K562 (cell line): ENCODE data around the gene PDE6H. TPM values are rescaled to one million over a fixed set of nuclear protein-coding genes. Genes with fewer than 3 reads are reported as not detected.

Experiments
- CBX1 ChIP-seq: sonication (generic); IDR thresholded peaks from 2 replicates; pipeline ENCODE4 v1.6.1; 2016; ENCODE audit warnings: antibody characterized with exemption, low read depth, mild to moderate bottlenecking
- CBX2 ChIP-seq: fragments of 200-600 bp; sonication (generic); IDR thresholded peaks from one replicate; pipeline ENCODE4 v1.6.1; 2012; ENCODE audit warnings: mild to moderate bottlenecking, low read length, inconsistent platforms; ENCODE audit not compliant: insufficient read depth, poor library complexity, severe bottlenecking
- CEBPZ ChIP-seq: fragments of 150-350 bp; IDR thresholded peaks from 2 replicates; pipeline ENCODE4 v1.6.1; 2014; ENCODE audit warnings: low read depth, mild to moderate bottlenecking, low read length, borderline replicate concordance
- DLX4 ChIP-seq: fragments of 250-450 bp; sonication (Bioruptor Pico); IDR thresholded peaks from 2 replicates; pipeline ENCODE4 v1.6.1; 2021; ENCODE audit warnings: mild to moderate bottlenecking
- KLF10 ChIP-seq: fragments of 250-450 bp; sonication (Bioruptor Pico); IDR thresholded peaks from 2 replicates; pipeline ENCODE4 v1.6.1; 2021; ENCODE audit warnings: matching md5 sums
- LCOR ChIP-seq: sonication (generic); formaldehyde crosslinking; IDR thresholded peaks from 2 replicates; pipeline ENCODE4 v1.8.0; 2022; ENCODE audit warnings: mild to moderate bottlenecking, missing genetic modification reagents
- MEF2A ChIP-seq: IDR thresholded peaks from 2 replicates; pipeline ENCODE4 v1.6.1; 2011; ENCODE audit warnings: low read depth, mild to moderate bottlenecking, low read length, moderate library complexity; ENCODE audit not compliant: control insufficient read depth
- NELFE ChIP-seq: IDR thresholded peaks from 2 replicates; pipeline ENCODE4 v1.6.1; 2011; ENCODE audit warnings: mild to moderate bottlenecking; ENCODE audit not compliant: insufficient read depth, insufficient read length
- POLR2A ChIP-seq: fragments of 450-650 bp; conservative IDR thresholded peaks from 2 replicates; pipeline ENCODE4 v1.6.1; 2016
- POLR2AphosphoS5 ChIP-seq: IDR thresholded peaks from 2 replicates; pipeline ENCODE4 v1.6.1; 2011; ENCODE audit warnings: mild to moderate bottlenecking, low read depth, low read length, moderate library complexity; ENCODE audit not compliant: control insufficient read depth, insufficient read depth
- SIX5 ChIP-seq, 2 experiments: IDR thresholded peaks; 2 replicates each; pipeline ENCODE4 v1.6.1; 2011; ENCODE audit warnings: low read length in 2 of 2, borderline replicate concordance in 1 of 2, low read depth in 1 of 2, mild to moderate bottlenecking in 1 of 2, moderate library complexity in 1 of 2; ENCODE audit not compliant: insufficient read depth in 1 of 2
- TEAD4 ChIP-seq, 2 experiments: sonication (generic) in 1 of 2; formaldehyde crosslinking in 1 of 2; IDR thresholded peaks; 2 replicates each; pipeline versions ENCODE4 v1.6.1 to v1.8.0; 2012 to 2022; ENCODE audit warnings: borderline replicate concordance in 1 of 2, inconsistent platforms in 1 of 2, low read length in 1 of 2, mild to moderate bottlenecking in 1 of 2, missing genetic modification reagents in 1 of 2
- TSC22D4 ChIP-seq: fragments of 450-650 bp; IDR thresholded peaks from 2 replicates; pipeline ENCODE4 v1.6.1; 2016; ENCODE audit warnings: missing genetic modification characterization, missing biosample characterization, control low read depth
- ZBED1 ChIP-seq: IDR thresholded peaks from 2 replicates; pipeline ENCODE4 v1.6.1; 2014
- ZNF316 ChIP-seq: fragments of 450-650 bp; IDR thresholded peaks from 2 replicates; pipeline ENCODE4 v1.6.1; 2016
- polyA plus RNA-seq, 8 experiments: library from polyadenylated mRNA; depleted of rRNA in 4 of 8; stranded (reverse) in 5 of 8; unstranded in 3 of 8; fragments of >200 nt; fragmentation: Nextera tagmentation in 2 of 8; fragmentation: Illumina TruSeq in 1 of 8; extraction: Ambion mirVana in 2 of 8; extraction: Trizol in 1 of 8; gene quantifications; 2 replicates each; pipeline versions ENCODE4 v1.2.1 to v1.2.3, GENCODE V29; 2011 to 2014; ENCODE audit warnings: inconsistent platforms in 1 of 8, missing spikeins in 1 of 8
- total RNA-seq, 7 experiments: library from RNA; depleted of rRNA in 6 of 7; stranded (reverse); fragments of >200 nt in 6 of 7; fragmentation: Illumina TruSeq in 2 of 7; extraction: Trizol in 2 of 7; gene quantifications; 2 replicates each; pipeline versions ENCODE4 v1.2.1 to v1.2.3, GENCODE V29; 2011 to 2021; ENCODE audit warnings: low replicate concordance in 1 of 7
- TF ChIP-seq, protein P1 (sequence below): IDR thresholded peaks from 2 replicates; pipeline ENCODE4 v1.6.1; 2014; ENCODE audit warnings: antibody characterized with exemption
- TF ChIP-seq, protein P2 (sequence below), 2 experiments: fragments of 150-350 bp in 1 of 2; IDR thresholded peaks; 2 replicates each; pipeline ENCODE4 v1.6.1; 2012 to 2016; ENCODE audit warnings: low read depth in 2 of 2, low read length in 2 of 2, mild to moderate bottlenecking in 1 of 2, moderate library complexity in 1 of 2

The PDE6H gene
- total and polyA plus RNA-seq, 9 of the 15 experiments (the other 6 are each of a cell fraction or from before 2014, with no cell fraction given): 0.15 TPM; not detected in 8

GRCh38 chr12:14923944-14924343 lies 48.9 kb upstream of the PDE6H start (continued):
- TF ChIP-seq MEF2A (no peak), DLX4 (peak; percentile 67; the same call in 1 of the 2 replicates), POLR2AphosphoS5 (peak; percentile 78), KLF10 (0 out of 2 replicates have a peak, but pooled peaks have one; percentile 55), SIX5 (IDR thresholded peaks at IDR 0.05; ENCODE audit: borderline replicate concordance in 1 of 2, insufficient read depth in 1 of 2, low read depth in 1 of 2, low read length in 2 of 2) (no peak), TEAD4 (IDR thresholded peaks at IDR 0.05; ENCODE audit: low read length) (0 out of 2 replicates have a peak, but pooled peaks have one; percentile 8), TEAD4 (CRISPR knock-in tag; IDR thresholded peaks at IDR 0.05; ENCODE audit: borderline replicate concordance) (no peak), CEBPZ (no peak), NELFE (no peak), CBX2 (no peak), POLR2A (peak; percentile 89), TSC22D4 (tag) (no peak), ZNF316 (peak; percentile 41), LCOR (no peak), CBX1 (peak; percentile 59; the same call in 1 of the 2 replicates), ZBED1 (0 out of 2 replicates have a peak, but pooled peaks have one; percentile 44)
- TF ChIP-seq, protein P1, sequence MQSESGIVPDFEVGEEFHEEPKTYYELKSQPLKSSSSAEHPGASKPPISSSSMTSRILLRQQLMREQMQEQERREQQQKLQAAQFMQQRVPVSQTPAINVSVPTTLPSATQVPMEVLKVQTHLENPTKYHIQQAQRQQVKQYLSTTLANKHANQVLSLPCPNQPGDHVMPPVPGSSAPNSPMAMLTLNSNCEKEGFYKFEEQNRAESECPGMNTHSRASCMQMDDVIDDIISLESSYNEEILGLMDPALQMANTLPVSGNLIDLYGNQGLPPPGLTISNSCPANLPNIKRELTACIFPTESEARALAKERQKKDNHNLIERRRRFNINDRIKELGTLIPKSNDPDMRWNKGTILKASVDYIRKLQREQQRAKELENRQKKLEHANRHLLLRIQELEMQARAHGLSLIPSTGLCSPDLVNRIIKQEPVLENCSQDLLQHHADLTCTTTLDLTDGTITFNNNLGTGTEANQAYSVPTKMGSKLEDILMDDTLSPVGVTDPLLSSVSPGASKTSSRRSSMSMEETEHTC: no peak
- TF ChIP-seq, protein P2, sequence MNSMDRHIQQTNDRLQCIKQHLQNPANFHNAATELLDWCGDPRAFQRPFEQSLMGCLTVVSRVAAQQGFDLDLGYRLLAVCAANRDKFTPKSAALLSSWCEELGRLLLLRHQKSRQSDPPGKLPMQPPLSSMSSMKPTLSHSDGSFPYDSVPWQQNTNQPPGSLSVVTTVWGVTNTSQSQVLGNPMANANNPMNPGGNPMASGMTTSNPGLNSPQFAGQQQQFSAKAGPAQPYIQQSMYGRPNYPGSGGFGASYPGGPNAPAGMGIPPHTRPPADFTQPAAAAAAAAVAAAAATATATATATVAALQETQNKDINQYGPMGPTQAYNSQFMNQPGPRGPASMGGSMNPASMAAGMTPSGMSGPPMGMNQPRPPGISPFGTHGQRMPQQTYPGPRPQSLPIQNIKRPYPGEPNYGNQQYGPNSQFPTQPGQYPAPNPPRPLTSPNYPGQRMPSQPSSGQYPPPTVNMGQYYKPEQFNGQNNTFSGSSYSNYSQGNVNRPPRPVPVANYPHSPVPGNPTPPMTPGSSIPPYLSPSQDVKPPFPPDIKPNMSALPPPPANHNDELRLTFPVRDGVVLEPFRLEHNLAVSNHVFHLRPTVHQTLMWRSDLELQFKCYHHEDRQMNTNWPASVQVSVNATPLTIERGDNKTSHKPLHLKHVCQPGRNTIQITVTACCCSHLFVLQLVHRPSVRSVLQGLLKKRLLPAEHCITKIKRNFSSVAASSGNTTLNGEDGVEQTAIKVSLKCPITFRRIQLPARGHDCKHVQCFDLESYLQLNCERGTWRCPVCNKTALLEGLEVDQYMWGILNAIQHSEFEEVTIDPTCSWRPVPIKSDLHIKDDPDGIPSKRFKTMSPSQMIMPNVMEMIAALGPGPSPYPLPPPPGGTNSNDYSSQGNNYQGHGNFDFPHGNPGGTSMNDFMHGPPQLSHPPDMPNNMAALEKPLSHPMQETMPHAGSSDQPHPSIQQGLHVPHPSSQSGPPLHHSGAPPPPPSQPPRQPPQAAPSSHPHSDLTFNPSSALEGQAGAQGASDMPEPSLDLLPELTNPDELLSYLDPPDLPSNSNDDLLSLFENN (IDR thresholded peaks at IDR 0.05; ENCODE audit: low read depth in 2 of 2, low read length in 2 of 2): 0 out of 4 replicates have a peak, but pooled peaks of 1 of the 2 experiments have one; percentile 49
